ENCODE measurements around the gene TMEM132D. TPM values are rescaled to one million over a fixed set of nuclear protein-coding genes. Genes with fewer than 3 reads are reported as not detected.
A peak's percentile ranks its signal among the peaks of the same experiment; 100 is the strongest.
"Not testable (repeated sequence)": the region's sequence is repeated elsewhere in the genome, so short reads cannot be mapped to it uniquely, and the experiment has no call there.

The TMEM132D gene
- total and polyA plus RNA-seq, 8 donors = 0.26 to 2.5 (median 0.88) TPM; not detected in 1

DNA sequence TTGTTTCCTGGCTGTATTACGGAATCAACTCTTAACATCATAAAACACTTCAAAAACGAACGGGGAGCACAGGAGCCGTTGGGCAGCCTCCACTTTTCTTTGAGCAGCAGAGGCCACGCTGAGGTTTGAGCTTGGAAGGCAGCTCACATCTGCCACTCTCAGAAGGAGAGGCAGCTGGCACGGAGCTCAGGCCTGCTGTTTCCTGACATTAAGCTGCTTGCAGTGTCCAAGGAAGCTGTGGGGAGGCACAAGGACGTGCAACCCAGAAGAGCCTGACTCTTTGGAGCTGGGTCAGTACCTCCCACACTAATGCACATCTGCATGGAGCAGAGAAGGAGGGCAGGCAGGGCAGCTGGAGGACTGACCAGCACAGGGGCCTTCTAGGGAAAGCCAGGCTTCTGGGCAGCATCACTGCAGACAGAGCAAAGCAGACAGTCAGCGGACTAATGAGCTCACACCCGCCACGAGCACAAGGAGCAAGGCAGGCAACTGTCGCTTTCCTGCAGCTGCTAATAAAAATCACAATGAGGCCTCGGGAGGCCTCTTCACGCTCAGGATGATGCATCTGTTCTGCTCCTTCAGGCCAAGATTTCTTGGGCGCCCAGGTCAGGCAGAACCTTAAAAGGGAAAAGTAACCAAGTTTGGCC lies 839.5 kb downstream of the TMEM132D start:
- TF ChIP-seq, protein P1, sequence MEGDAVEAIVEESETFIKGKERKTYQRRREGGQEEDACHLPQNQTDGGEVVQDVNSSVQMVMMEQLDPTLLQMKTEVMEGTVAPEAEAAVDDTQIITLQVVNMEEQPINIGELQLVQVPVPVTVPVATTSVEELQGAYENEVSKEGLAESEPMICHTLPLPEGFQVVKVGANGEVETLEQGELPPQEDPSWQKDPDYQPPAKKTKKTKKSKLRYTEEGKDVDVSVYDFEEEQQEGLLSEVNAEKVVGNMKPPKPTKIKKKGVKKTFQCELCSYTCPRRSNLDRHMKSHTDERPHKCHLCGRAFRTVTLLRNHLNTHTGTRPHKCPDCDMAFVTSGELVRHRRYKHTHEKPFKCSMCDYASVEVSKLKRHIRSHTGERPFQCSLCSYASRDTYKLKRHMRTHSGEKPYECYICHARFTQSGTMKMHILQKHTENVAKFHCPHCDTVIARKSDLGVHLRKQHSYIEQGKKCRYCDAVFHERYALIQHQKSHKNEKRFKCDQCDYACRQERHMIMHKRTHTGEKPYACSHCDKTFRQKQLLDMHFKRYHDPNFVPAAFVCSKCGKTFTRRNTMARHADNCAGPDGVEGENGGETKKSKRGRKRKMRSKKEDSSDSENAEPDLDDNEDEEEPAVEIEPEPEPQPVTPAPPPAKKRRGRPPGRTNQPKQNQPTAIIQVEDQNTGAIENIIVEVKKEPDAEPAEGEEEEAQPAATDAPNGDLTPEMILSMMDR (IDR thresholded peaks at IDR 0.05) = no peak
- no peak overlapping the region for H3K27ac ChIP-seq
- DNase-seq (no peak), ATAC-seq (no peak)
- no peaks in the 10 kb centered on the region for H3K9me3 ChIP-seq
- H3K4me3 ChIP-seq = no peak overlapping the region
- H3K4me1 ChIP-seq = no peaks in the 10 kb centered on the region
- no peaks in the 10 kb centered on the region for H3K36me3 ChIP-seq
- H3K27me3 ChIP-seq = peaks cover 0 to 3% of the 10 kb centered on the region in 2 donors
- intact Hi-C loops (cut with DNase I) = no loop called here

DNA sequence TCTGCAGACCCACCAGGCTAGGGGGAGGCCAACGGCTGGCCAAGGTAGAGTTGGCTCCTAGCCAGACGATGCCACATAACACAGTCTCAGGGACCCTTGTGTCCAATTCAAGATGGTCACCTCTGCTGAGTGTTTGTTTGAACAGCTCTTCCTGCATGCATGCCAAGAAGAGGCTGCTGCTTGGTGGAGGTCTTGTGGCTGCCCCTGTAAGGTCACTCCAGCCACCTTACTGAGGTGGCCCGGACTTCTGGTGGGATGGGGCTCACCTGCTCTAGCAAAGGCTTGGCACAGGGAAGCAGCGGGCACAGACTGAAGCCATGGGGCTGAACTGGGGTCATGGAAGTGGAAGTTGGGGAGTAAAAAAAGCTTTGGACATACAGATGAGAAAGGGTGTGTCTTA lies 840.2 kb downstream of the TMEM132D start:
- Histone ChIP-seq H3K4me3 (no peak overlapping the region), H3K27ac (no peak overlapping the region), H3K27me3 (peaks cover 0 to 3% of the 10 kb centered on the region in 2 donors), H3K4me1 (no peaks in the 10 kb centered on the region), H3K9me3 (no peaks in the 10 kb centered on the region), H3K36me3 (no peaks in the 10 kb centered on the region)
- TF ChIP-seq, protein P1 (IDR thresholded peaks at IDR 0.05) = no peak
- intact Hi-C loops (cut with DNase I) = no loop called here
- ATAC-seq = no peak
- DNase-seq = no peak

DNA sequence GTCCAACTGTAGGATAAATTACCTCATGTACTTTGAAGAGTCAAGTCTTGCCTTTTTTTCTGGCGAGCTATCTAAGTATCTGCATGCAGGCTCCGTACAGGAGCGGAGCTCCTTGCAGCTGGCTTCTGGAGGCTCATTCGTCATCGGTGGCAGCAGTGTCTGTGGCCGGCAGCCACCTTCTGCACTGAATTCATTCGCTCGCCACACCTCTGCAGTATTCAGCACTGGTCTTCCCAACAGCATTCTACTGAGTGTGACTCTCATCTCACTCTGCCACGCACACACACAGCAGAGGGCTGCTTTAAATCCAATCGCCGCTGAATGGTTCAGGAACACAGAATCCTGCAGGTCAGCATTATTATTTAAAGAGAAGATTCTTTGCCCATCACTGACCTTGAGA lies 850.6 kb downstream of the TMEM132D start:
- no peak overlapping the region for H3K27ac ChIP-seq
- intact Hi-C loops (cut with DNase I) = no loop called here
- H3K36me3 ChIP-seq = no peaks in the 10 kb centered on the region
- TF ChIP-seq, protein P1 (IDR thresholded peaks at IDR 0.05) = no peak
- no peaks in the 10 kb centered on the region for H3K27me3 ChIP-seq
- ATAC-seq (no peak), DNase-seq (no peak)
- H3K9me3 ChIP-seq = peaks cover 0 to 4% of the 10 kb centered on the region in 2 donors
- H3K4me1 ChIP-seq = no peaks in the 10 kb centered on the region
- no peak overlapping the region for H3K4me3 ChIP-seq

DNA sequence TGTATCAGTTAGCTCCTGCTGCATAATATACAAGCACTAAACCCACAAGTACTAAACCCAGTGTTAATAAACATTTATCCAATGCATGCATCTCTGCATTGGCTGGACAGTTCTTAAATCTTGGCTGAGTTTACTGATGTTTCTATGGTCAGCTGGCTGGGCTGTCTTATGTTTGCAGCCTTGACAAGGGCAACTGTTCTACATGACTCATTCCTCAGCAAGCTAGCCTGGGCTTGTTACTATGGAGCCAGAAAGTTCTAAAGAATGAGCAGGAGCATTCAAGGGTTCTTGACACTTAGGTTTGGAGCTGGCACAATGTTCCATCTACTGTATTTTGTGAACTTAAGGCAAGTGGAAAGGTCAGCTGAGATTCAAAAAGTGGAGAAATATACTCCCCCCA lies 851.5 kb downstream of the TMEM132D start:
- Histone ChIP-seq H3K27me3 (no peaks in the 10 kb centered on the region), H3K4me1 (no peaks in the 10 kb centered on the region), H3K4me3 (no peak overlapping the region), H3K27ac (no peak overlapping the region), H3K9me3 (peaks cover 0 to 4% of the 10 kb centered on the region in 2 donors), H3K36me3 (no peaks in the 10 kb centered on the region)
- peak; percentile 91 for ATAC-seq
- intact Hi-C loops (cut with DNase I) = no loop called here
- no peak for DNase-seq
- TF ChIP-seq, protein P1 (IDR thresholded peaks at IDR 0.05) = no peak

DNA sequence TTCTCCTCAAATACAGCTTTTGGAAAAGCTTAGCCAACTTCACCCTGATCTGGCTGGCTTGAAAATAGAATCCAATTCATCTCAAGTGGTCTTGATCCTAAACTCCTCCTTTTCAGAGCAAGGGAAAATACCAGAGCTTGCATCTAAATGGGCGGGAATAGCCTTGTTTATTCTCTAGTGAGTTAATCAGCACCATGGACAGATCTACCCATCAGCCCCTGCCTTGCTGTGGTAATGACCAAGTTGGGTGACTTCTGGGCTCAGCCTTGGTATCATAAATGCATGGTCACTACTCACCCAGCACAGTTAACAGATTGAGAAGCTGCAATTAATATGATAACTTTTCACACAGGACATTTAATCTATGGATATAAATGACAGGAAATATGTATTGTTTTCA lies 853.9 kb downstream of the TMEM132D start:
- intact Hi-C loops (cut with DNase I) = no loop called here
- H3K27ac ChIP-seq = no peak overlapping the region
- TF ChIP-seq, protein P1 (IDR thresholded peaks at IDR 0.05) = no peak
- H3K4me1 ChIP-seq = no peaks in the 10 kb centered on the region
- H3K9me3 ChIP-seq = no peaks in the 10 kb centered on the region
- no peaks in the 10 kb centered on the region for H3K36me3 ChIP-seq
- no peaks in the 10 kb centered on the region for H3K27me3 ChIP-seq
- ATAC-seq (peak; percentile 71), DNase-seq (peak in 2 of 4 donors; percentile 19 to 48)
- H3K4me3 ChIP-seq = no peak overlapping the region

DNA sequence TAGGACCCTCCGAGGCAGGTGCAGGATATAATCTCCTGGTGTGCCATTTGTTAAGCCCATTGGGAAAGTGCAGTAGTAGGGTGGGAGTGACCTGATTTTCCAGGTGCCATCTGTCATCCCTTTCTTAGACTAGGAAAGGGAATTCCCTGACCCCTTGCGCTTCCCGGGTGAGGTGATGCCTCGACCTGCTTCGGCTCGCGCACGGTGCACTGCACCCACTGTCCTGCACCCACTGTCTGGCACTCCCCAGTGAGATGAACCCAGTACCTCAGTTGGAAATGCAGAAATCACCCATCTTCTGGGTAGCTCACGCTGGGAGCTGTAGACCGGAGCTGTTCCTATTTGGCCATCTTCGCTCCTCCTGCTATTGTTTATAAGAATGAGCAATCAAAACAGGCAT lies 860.5 kb downstream of the TMEM132D start:
- ATAC-seq; H3K36me3 ChIP-seq; H3K4me3 ChIP-seq; DNase-seq; H3K27me3 ChIP-seq; H3K4me1 ChIP-seq; H3K27ac ChIP-seq; intact Hi-C loops (cut with DNase I); H3K9me3 ChIP-seq: not testable (repeated sequence)
